T follicular helper cell (primary cell): ENCODE measurements around the gene C17orf107.
A peak's percentile ranks its signal among the peaks of the same experiment; 100 is the strongest.
"Not testable (repeated sequence)": the region's sequence is repeated elsewhere in the genome, so short reads cannot be mapped to it uniquely, and the experiment has no call there.

Experiments
- DNase-seq: peaks from one replicate; pipeline ENCODE4 v3.0.0-alpha.2; 2020; ENCODE audit warnings: low read depth
- total RNA-seq, 2 experiments: gene quantifications; one replicate each; lab custom pipeline; 2026; lab: John Stamatoyannopoulos, UW

The C17orf107 gene
- total RNA-seq: 2.8 to 11.5 reads per million in 2 experiments

GRCh38 chr17:4899341-4900230 is at the start of gene C17orf107:
C17orf107 (plus strand) TSS chr17:4899536; CDS start chr17:4899763, 227 bp downstream.
- peak; percentile 96 for DNase-seq

- DNase-seq: no peak
Measured at GRCh38 chr17:4850246-4850645, 49.1 kb upstream of the C17orf107 start.

- DNase-seq: no peak
Measured at GRCh38 chr17:4851084-4851483, 48.3 kb upstream of the C17orf107 start.

GRCh38 chr17:4852567-4853207 is 46.6 kb upstream of the C17orf107 start:
- DNase-seq: no peak

DNA sequence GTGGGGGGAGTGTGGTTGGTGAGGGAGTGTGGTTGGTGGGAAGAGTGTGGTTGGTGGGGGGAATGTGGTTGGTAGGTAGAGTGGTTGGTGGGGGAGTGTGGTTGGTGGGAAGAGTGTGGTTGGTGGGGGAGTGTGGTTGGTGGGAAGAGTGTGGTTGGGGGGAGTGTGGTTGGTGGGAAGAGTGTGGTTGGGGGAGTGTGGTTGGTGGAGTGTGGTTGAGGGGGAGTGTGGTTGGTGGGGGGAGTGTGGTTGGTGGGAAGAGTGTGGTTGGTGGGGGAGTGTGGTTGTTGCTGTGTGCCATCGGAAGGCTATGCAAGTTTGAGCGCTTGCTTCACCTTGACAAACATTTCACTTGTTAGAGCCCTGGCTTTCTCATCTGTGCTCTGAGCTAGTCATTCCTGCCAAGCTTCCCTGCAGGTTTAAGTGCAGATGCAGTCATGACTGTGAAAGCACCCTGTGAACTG is 46.1 kb upstream of the C17orf107 start:
- no peak for DNase-seq

- no peak for DNase-seq
Measured at GRCh38 chr17:4854111-4854681, 45.1 kb upstream of the C17orf107 start.

DNA sequence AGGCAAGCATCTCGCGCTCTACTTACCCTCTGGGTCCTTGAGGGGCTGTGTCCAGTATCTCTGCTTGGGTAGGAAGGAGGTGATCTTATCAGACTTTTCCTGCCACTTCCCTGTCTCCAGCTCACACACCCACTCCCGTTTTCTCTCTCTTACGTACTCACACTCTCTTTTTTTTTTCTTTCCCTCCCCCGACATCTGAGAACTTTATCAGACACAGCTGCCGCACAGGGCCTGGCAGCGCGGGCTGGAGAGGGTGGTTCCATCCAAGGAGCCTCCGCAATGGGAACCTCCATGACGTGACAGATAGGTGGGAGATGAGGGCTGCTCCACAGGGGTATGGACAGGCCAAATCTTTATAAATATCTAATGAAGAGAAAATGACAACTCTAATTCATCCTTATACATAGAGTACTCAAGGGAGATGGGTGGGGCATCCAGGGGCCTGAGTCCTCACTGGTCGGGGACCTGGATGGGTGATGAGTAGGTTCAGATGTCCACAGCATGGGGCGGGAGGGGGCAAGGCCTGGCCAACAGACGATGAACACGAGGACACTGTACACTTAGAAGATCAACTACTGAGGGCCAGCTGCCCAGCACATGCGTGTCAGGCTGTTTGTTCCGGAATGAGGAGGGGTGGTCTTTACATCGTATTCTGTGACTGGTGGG is 42.9 kb upstream of the C17orf107 start:
- no peak for DNase-seq

- DNase-seq: no peak
Measured at GRCh38 chr17:4856937-4857314, 42.4 kb upstream of the C17orf107 start.

DNA sequence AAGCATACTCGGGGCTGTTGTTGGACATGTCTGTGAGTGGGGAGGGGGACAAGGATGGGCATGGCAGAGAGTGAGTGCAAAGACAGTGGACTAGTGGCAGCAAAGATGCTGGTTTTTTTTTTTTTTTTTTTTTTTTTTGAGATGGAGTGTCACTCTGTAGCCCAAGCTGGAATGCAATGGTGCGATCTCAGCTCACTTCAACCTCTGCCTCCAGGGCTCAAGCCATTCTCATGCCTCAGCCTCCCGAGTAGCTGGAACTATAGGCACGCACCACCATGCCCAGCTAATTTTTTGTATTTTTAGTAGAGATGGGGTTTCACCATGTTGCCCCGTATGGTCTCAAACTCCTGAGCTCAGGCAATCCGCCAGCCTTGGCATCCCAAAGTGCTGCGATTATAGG is 42.0 kb upstream of the C17orf107 start:
- not testable (repeated sequence) for DNase-seq

- DNase-seq: no peak
Measured at GRCh38 chr17:4858068-4858881, 41.1 kb upstream of the C17orf107 start.

DNA sequence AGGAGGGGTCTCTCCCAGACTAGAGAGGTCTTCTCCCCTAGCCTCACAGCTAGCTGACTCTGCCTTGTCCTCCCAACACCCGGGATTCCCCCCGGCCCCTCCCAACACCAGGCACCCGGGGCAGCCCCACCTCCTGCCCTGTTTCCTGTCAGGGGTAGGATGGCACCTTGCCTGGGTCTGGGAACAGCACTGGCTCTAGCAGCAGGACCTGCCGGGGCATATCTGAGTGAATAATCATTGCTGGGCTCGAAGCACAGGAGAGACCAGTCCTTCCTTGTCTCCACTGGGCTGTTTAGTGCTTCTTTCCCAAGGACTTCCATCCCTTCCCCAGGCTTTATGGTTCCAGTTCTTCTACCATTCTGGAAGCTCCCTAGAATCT is 40.5 kb upstream of the C17orf107 start:
- no peak for DNase-seq

- DNase-seq: no peak
Measured at GRCh38 chr17:4859816-4860625, 39.3 kb upstream of the C17orf107 start.

DNA sequence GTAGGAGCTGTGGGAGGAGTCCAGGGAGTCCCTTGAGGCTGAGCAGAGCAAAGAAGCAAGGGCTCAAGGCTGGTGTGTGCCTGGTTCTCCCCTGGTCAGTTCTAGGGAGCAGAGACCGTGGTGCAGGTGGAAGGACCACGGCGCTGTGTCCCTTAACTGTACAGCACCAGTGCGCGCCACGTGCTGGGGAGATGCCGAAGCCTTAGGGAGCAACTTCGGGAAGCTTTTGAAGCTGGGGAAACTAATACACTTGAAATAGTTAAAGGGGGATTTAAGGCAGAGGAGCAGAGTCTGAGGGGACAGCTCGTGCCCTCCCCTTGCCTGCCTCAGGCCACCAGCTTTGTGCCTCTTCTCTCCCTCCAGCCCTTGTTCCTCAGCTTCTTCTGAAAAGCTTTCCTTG is 38.7 kb upstream of the C17orf107 start:
- DNase-seq: no peak

DNA sequence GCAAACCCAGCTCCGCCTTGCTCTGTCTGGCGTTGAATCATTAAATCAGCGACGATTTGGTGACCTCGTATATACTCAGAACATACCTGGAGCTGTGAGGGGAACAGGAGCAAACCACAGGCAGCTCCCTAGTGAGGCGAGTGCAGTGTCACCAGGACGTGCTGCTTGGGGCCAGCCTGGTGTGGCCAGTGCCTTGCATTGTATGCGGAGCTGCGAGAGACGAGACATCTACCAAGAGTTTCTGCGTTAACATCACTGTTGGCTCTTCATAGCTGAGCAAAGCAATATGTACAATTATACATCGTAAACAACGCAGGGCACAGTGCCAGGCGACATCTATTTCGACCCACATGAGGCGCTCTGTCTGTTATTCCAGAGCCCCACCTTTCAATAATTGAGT is 38.3 kb upstream of the C17orf107 start:
- no peak for DNase-seq

DNA sequence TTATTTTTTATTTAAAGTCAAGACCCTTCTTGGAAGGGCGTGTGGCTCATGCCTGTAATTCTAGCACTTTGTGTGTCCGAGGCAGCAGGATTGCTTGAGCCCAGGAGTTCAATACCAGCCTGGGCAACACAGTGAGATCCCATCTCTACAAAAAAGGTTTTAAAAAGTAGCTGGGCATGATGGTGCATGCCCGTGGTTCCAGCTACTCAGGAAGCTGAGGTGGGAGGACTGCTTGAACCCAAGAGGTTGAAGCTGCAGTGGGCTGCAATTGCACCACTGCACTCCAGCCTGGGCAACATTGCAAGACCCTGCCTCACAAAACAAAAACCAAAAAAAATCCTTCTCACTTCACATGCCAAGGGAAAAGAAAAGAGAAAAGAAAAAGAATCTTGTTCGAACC is 36.6 kb upstream of the C17orf107 start:
- DNase-seq: no peak

- no peak for DNase-seq
Measured at GRCh38 chr17:4863321-4863720, 36.0 kb upstream of the C17orf107 start.

DNA sequence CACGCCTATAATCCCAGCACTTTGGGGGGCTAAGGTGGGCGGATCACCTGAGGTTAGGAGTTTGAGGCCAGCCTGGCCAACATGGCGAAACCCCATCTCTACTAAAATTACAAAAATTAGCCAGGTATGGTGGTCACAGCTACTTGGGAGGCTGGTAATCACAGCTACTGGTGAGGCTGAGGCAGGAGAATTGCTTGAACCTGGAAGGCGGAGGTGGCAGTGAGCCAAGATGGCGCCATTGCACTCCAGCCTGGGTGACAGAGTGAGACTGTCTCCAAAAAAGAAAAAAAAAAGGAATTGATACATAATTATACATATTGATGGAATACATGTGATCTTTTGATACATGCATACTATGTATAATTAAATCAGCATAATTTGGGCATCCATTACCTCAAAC is 31.8 kb upstream of the C17orf107 start:
- DNase-seq: not testable (repeated sequence)

- not testable (repeated sequence) for DNase-seq
Measured at GRCh38 chr17:4869058-4869998, 30.0 kb upstream of the C17orf107 start.

- no peak for DNase-seq
Measured at GRCh38 chr17:4870855-4871254, 28.5 kb upstream of the C17orf107 start.
